Midbrain (tissue), 1 donor: ENCODE measurements around the gene GLB1L.
"Not testable (repeated sequence)": the region's sequence is repeated elsewhere in the genome, so short reads cannot be mapped to it uniquely, and the experiment has no call there.

ENCODE experiments used
- DNase-seq: peaks from one replicate; lab custom pipeline; 2025; lab: John Stamatoyannopoulos, UW

The GLB1L gene

GRCh38 chr2:219207134-219207883 lies 37.9 kb downstream of the GLB1L start:
- no peak for DNase-seq

- DNase-seq, result peak; percentile 95
Observed at GRCh38 chr2:219206328-219207133, 38.7 kb downstream of the GLB1L start, which contains the start of gene ZFAND2B. ZFAND2B (plus strand) TSS chr2:219206782; CDS start chr2:219206988, 206 bp downstream.

GRCh38 chr2:219205981-219206327 lies 39.3 kb downstream of the GLB1L start:
- DNase-seq, result no peak

- DNase-seq, result no peak
Observed at GRCh38 chr2:219205165-219205538, 40.1 kb downstream of the GLB1L start.

GRCh38 chr2:219204425-219205164 lies 40.6 kb downstream of the GLB1L start:
- DNase-seq, result no peak

- DNase-seq, result not testable (repeated sequence)
Observed at GRCh38 chr2:219201331-219201730, 43.9 kb downstream of the GLB1L start.

GRCh38 chr2:219200502-219201326 lies 44.5 kb downstream of the GLB1L start:
- DNase-seq, result not testable (repeated sequence)

GRCh38 chr2:219199470-219200211 lies 45.6 kb downstream of the GLB1L start:
- DNase-seq, result no peak

- no peak for DNase-seq
Observed at GRCh38 chr2:219198974-219199373, 46.3 kb downstream of the GLB1L start.

- DNase-seq, result no peak
Observed at GRCh38 chr2:219197388-219197787, 47.9 kb downstream of the GLB1L start.

- no peak for DNase-seq
Observed at GRCh38 chr2:219186754-219187456, 58.3 kb downstream of the GLB1L start.
